HCT116 (cell line): ENCODE data around the gene H3-3A. TPM values are rescaled to one million over a fixed set of nuclear protein-coding genes. Genes with fewer than 3 reads are reported as not detected.
A peak's percentile ranks its signal among the peaks of the same experiment; 100 is the strongest.

ENCODE experiments used
- ATAC-seq: fragments of 200-7000 bp; cut with Tn5 transposase; 2 replicates; pipeline ENCODE4 v1.9.1; 2020; ENCODE audit warnings: mild to moderate bottlenecking, moderate library complexity
- BruUV-seq: library from RNA; stranded (reverse); fragments of 400-500 nt; replicated peaks from 2 replicates; lab custom pipeline; 2021; lab: Mats Ljungman, UMichigan
- CTCF ChIA-PET: fragments of 300-600 bp; sonication (Branson Sonifier 250); formaldehyde crosslinking; loops from one replicate; lab custom pipeline; 2021; ENCODE audit warnings: antibody characterized with exemption; lab: Charles Lee
- POLR2A ChIA-PET: fragments of 300-600, 350-600 bp; sonication (Branson Sonifier 250); formaldehyde crosslinking; loops from one replicate; lab custom pipeline; 2021; ENCODE audit warnings: antibody characterized with exemption; lab: Charles Lee
- RAD21 ChIA-PET, 2 experiments: fragments of 300-600 bp; sonication (Branson Sonifier 250); formaldehyde crosslinking; loops; one replicate each; lab custom pipeline; 2023; ENCODE audit warnings: low total read pairs in 2 of 2; ENCODE audit not compliant: uncharacterized antibody in 2 of 2, unreplicated experiment in 2 of 2, low non-redundant PET in 1 of 2; lab: Charles Lee
- DNase-seq: peaks from one replicate; pipeline ENCODE4 v3.0.0-alpha.2; 2010; ENCODE audit warnings: low read depth, low spot score
- H2AFZ ChIP-seq: fragments of 200-600 bp; shearing (Covaris generic), sonication (generic); 2 replicates; pipeline ENCODE4 v1.6.1; 2017; ENCODE audit warnings: low read depth, mixed run types, mixed read lengths, antibody characterized with exemption, low read length; ENCODE audit not compliant: poor library complexity, severe bottlenecking
- H3K27ac ChIP-seq: 2 replicates; pipeline ENCODE4 v1.5.1; 2012; ENCODE audit warnings: low read depth, low read length
- H3K27me3 ChIP-seq: fragments of 200-600 bp; sonication (generic); 2 replicates; pipeline ENCODE4 v1.6.1; 2016; ENCODE audit warnings: mixed run types, low read length, mixed read lengths; ENCODE audit not compliant: insufficient read depth
- H3K36me3 ChIP-seq, 2 experiments: fragments of 200-500 bp in 1 of 2; fragments of 200-600 bp in 1 of 2; sonication (Bioruptor generic) in 1 of 2; sonication (generic) in 1 of 2; 2 replicates each; pipeline versions ENCODE4 v1.5.1 to v1.6.1; 2014 to 2016; ENCODE audit warnings: low read length in 2 of 2, inconsistent platforms in 1 of 2, mixed read lengths in 1 of 2, mixed run types in 1 of 2; ENCODE audit not compliant: insufficient read depth in 2 of 2, control insufficient read depth in 1 of 2
- H3K4me1 ChIP-seq, 2 experiments: fragments of 200-600 bp in 1 of 2; sonication (generic) in 1 of 2; 2 replicates each; pipeline versions ENCODE4 v1.5.1 to v1.6.1; 2012 to 2017; ENCODE audit warnings: low read length in 2 of 2, inconsistent platforms in 1 of 2, mild to moderate bottlenecking in 1 of 2, mixed read lengths in 1 of 2, mixed run types in 1 of 2, moderate library complexity in 1 of 2; ENCODE audit not compliant: insufficient read depth in 2 of 2, control insufficient read depth in 1 of 2
- H3K4me2 ChIP-seq: fragments of 200-600 bp; sonication (generic); 2 replicates; pipeline ENCODE4 v1.6.1; 2017; ENCODE audit warnings: mixed run types, low read length, mixed read lengths
- H3K4me3 ChIP-seq, 2 experiments: fragments of 200-600 bp in 1 of 2; sonication (generic) in 1 of 2; replicated peaks in 1 of 2; 2 replicates each; pipeline ENCODE4 v1.5.1; 2011 to 2016; ENCODE audit warnings: low read length in 2 of 2, control low read depth in 1 of 2, low read depth in 1 of 2, mild to moderate bottlenecking in 1 of 2, mixed read lengths in 1 of 2, mixed run types in 1 of 2
- H3K79me2 ChIP-seq: fragments of 200-600 bp; sonication (generic); 2 replicates; pipeline ENCODE4 v1.6.1; 2017; ENCODE audit warnings: mild to moderate bottlenecking, mixed run types, low read length, moderate library complexity, mixed read lengths; ENCODE audit not compliant: insufficient read depth
- H3K9ac ChIP-seq: fragments of 200-600 bp; sonication (generic); 2 replicates; pipeline ENCODE4 v1.6.1; 2016; ENCODE audit warnings: low read length, mixed read lengths
- H3K9me2 ChIP-seq: fragments of 200-600 bp; sonication (generic), shearing (Covaris generic); 2 replicates; pipeline ENCODE4 v1.6.1; 2017; ENCODE audit warnings: mixed run types, mild to moderate bottlenecking, moderate library complexity; ENCODE audit not compliant: insufficient read depth
- H3K9me3 ChIP-seq, 2 experiments: fragments of 200-500 bp in 1 of 2; fragments of 200-600 bp in 1 of 2; sonication (Bioruptor generic) in 1 of 2; sonication (generic) in 1 of 2; 2 replicates each; pipeline ENCODE4 v1.6.1; 2014 to 2017; ENCODE audit warnings: low read length in 2 of 2, mixed read lengths in 2 of 2, inconsistent platforms in 1 of 2, low read depth in 1 of 2, mild to moderate bottlenecking in 1 of 2, mixed run types in 1 of 2, moderate library complexity in 1 of 2; ENCODE audit not compliant: control insufficient read depth in 1 of 2, insufficient read depth in 1 of 2
- H4K20me1 ChIP-seq: fragments of 200-600 bp; sonication (generic), shearing (Covaris generic); 2 replicates; pipeline ENCODE4 v1.6.1; 2017; ENCODE audit warnings: mixed run types, mild to moderate bottlenecking, moderate library complexity; ENCODE audit not compliant: insufficient read depth
- CBX3 ChIP-seq: IDR thresholded peaks from 2 replicates; pipeline ENCODE4 v1.6.1; 2012; ENCODE audit warnings: low read depth
- CEBPB ChIP-seq: IDR thresholded peaks from 2 replicates; pipeline ENCODE4 v1.6.1; 2012; ENCODE audit warnings: low read depth
- ELF1 ChIP-seq: IDR thresholded peaks from 2 replicates; pipeline ENCODE4 v1.6.1; 2012; ENCODE audit warnings: low read depth, borderline replicate concordance
- EZH2 ChIP-seq: fragments of 200-600 bp; sonication (generic); IDR thresholded peaks from 2 replicates; pipeline ENCODE4 v1.6.1; 2017; ENCODE audit warnings: antibody characterized with exemption, mixed run types
- FOSL1 ChIP-seq: IDR thresholded peaks from 2 replicates; pipeline ENCODE4 v1.6.1; 2012; ENCODE audit warnings: low read depth
- JUND ChIP-seq: IDR thresholded peaks from 2 replicates; pipeline ENCODE4 v1.6.1; 2012
- POLR2AphosphoS5 ChIP-seq: IDR thresholded peaks from 2 replicates; pipeline ENCODE4 v1.6.1; 2011; ENCODE audit warnings: mild to moderate bottlenecking, low read depth, low read length, moderate library complexity
- SIN3A ChIP-seq: IDR thresholded peaks from 2 replicates; pipeline ENCODE4 v1.6.1; 2012; ENCODE audit warnings: low read depth
- ZFX ChIP-seq: fragments of 450-650 bp; IDR thresholded peaks from 2 replicates; pipeline ENCODE4 v1.6.1; 2017
- intact Hi-C: fragments of 100-400 bp; cut with micrococcal nuclease; formaldehyde crosslinking; loops from 2 replicates; pipeline ENCODE4 v1.10.0; 2022
- total RNA-seq: library from RNA; stranded (reverse); gene quantifications from one replicate; pipeline ENCODE4 v1.2.1, GENCODE V29; 2021; ENCODE audit not compliant: unreplicated experiment
- TF ChIP-seq, protein P1 (sequence below): IDR thresholded peaks from 2 replicates; pipeline ENCODE4 v1.6.1; 2012
- TF ChIP-seq, protein P2 (sequence below): IDR thresholded peaks from 2 replicates; pipeline ENCODE4 v1.6.1; 2011; ENCODE audit warnings: mild to moderate bottlenecking, low read length, moderate library complexity; ENCODE audit not compliant: insufficient replicate concordance; ENCODE audit errors: extremely low read depth
- TF ChIP-seq, protein P3 (sequence below): IDR thresholded peaks from 2 replicates; pipeline ENCODE4 v1.6.1; 2012; ENCODE audit warnings: low read depth
- TF ChIP-seq, protein P4 (sequence below), 3 experiments: fragments of 200-600 bp in 1 of 3; sonication (generic) in 1 of 3; IDR thresholded peaks in 2 of 3; conservative IDR thresholded peaks in 1 of 3; 2 replicates each; pipeline ENCODE4 v1.5.1; 2012 to 2017; ENCODE audit warnings: low read depth in 2 of 3, low read length in 2 of 3, antibody characterized with exemption in 1 of 3, borderline replicate concordance in 1 of 3, control low read depth in 1 of 3, mild to moderate bottlenecking in 1 of 3, mixed read lengths in 1 of 3, mixed run types in 1 of 3, moderate library complexity in 1 of 3; ENCODE audit not compliant: insufficient read depth in 1 of 3

Gene H3-3A
- total RNA-seq, 1 experiment from 2014 or later: 386 TPM

DNA sequence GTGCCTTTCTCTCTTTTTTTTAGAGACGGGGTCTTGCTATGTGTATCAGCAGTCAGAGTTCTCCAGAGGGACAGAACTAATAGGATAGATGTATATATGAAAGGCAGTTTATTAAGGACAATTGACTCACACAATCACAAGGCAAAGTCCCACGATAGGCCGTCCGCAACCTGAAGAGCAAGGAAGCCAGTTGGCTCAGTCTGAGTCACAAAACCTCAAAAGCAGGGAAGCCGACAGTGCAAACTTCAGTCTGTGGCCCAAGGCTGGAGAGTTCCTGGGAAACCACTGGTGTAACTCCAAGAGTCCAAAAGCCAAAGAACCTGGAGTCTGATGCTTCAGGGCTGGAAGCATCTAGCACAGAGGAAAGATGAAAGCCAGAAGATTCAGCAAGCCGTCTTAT is 16.3 kb upstream of the H3-3A start:
- peaks cover 0 to 12% of the 10 kb centered on the region in 2 experiments; a peak in 2 of 4 replicates for H3K4me1 ChIP-seq
- CTCF ChIA-PET: no interaction called here
- no peaks in the 10 kb centered on the region for H3K36me3 ChIP-seq
- peaks cover 0 to 6% of the 10 kb centered on the region in 2 experiments; a peak in 1 of 4 replicates for H3K9me3 ChIP-seq
- intact Hi-C loops: no loop called here
- DNase-seq (no peak), ATAC-seq (peak; percentile 73)
- H3K4me2 ChIP-seq: peak overlapping the region; percentile 42
- no peaks in the 10 kb centered on the region for H3K27me3 ChIP-seq
- H3K9ac ChIP-seq: no peak overlapping the region
- H3K79me2 ChIP-seq: no peaks in the 10 kb centered on the region
- no peaks in the 10 kb centered on the region for H3K9me2 ChIP-seq
- RAD21 ChIA-PET: no interaction called here
- peak overlapping the region; percentile 40 for H2AFZ ChIP-seq
- no peak overlapping the region for H3K4me3 ChIP-seq
- BruUV-seq: no TSS peak
- H4K20me1 ChIP-seq: no peaks in the 10 kb centered on the region
- POLR2A ChIA-PET: no interaction called here
- TF ChIP-seq FOSL1: peak; percentile 27
- TF ChIP-seq, protein P1, sequence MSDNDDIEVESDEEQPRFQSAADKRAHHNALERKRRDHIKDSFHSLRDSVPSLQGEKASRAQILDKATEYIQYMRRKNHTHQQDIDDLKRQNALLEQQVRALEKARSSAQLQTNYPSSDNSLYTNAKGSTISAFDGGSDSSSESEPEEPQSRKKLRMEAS: no peak
- no peak for TF ChIP-seq JUND
- no peak for TF ChIP-seq EZH2
- no peak for TF ChIP-seq CEBPB
- no peak for TF ChIP-seq POLR2AphosphoS5
- no peak overlapping the region for H3K27ac ChIP-seq

DNA sequence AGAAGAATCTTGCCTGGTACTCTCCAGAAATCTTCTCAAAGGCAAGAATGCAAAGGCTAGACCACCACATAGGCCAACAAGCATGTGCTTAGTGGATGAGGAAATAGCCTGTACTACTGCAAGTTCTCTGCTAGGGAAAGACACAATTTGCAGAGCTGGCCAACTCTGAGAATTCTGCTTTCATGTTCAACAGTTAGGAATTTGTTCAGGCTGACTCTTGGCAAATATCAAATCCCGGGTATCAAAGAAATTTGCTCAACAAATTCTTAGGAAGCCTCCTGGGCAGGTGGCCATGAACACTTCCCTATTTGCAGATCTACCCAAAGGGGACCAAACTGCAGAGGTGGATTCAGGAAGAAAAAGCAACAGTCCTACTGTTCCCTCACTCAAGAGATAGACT is 15.0 kb upstream of the H3-3A start:
- H4K20me1 ChIP-seq: no peaks in the 10 kb centered on the region
- no peaks in the 10 kb centered on the region for H3K27me3 ChIP-seq
- no peak overlapping the region for H3K4me2 ChIP-seq
- peaks cover 0 to 6% of the 10 kb centered on the region in 2 experiments; a peak in 1 of 4 replicates for H3K9me3 ChIP-seq
- CTCF ChIA-PET: no interaction called here
- no peaks in the 10 kb centered on the region for H3K9me2 ChIP-seq
- H3K27ac ChIP-seq: no peak overlapping the region
- DNase-seq (no peak), ATAC-seq (no peak)
- no peaks in the 10 kb centered on the region for H3K79me2 ChIP-seq
- H3K4me1 ChIP-seq: peaks cover 0 to 12% of the 10 kb centered on the region in 2 experiments; a peak in 2 of 4 replicates
- intact Hi-C loops: no loop called here
- H3K9ac ChIP-seq: no peak overlapping the region
- no peak overlapping the region for H2AFZ ChIP-seq
- no TSS peak for BruUV-seq
- no peak overlapping the region for H3K4me3 ChIP-seq
- POLR2A ChIA-PET: no interaction called here
- no peaks in the 10 kb centered on the region for H3K36me3 ChIP-seq
- RAD21 ChIA-PET: no interaction called here
- TF ChIP-seq ZFX (no peak), ELF1 (no peak), CBX3 (no peak), SIN3A (no peak)
- TF ChIP-seq, protein P1: no peak
- TF ChIP-seq, protein P2, sequence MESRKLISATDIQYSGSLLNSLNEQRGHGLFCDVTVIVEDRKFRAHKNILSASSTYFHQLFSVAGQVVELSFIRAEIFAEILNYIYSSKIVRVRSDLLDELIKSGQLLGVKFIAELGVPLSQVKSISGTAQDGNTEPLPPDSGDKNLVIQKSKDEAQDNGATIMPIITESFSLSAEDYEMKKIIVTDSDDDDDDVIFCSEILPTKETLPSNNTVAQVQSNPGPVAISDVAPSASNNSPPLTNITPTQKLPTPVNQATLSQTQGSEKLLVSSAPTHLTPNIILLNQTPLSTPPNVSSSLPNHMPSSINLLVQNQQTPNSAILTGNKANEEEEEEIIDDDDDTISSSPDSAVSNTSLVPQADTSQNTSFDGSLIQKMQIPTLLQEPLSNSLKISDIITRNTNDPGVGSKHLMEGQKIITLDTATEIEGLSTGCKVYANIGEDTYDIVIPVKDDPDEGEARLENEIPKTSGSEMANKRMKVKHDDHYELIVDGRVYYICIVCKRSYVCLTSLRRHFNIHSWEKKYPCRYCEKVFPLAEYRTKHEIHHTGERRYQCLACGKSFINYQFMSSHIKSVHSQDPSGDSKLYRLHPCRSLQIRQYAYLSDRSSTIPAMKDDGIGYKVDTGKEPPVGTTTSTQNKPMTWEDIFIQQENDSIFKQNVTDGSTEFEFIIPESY: no peak
- TF ChIP-seq, protein P3, sequence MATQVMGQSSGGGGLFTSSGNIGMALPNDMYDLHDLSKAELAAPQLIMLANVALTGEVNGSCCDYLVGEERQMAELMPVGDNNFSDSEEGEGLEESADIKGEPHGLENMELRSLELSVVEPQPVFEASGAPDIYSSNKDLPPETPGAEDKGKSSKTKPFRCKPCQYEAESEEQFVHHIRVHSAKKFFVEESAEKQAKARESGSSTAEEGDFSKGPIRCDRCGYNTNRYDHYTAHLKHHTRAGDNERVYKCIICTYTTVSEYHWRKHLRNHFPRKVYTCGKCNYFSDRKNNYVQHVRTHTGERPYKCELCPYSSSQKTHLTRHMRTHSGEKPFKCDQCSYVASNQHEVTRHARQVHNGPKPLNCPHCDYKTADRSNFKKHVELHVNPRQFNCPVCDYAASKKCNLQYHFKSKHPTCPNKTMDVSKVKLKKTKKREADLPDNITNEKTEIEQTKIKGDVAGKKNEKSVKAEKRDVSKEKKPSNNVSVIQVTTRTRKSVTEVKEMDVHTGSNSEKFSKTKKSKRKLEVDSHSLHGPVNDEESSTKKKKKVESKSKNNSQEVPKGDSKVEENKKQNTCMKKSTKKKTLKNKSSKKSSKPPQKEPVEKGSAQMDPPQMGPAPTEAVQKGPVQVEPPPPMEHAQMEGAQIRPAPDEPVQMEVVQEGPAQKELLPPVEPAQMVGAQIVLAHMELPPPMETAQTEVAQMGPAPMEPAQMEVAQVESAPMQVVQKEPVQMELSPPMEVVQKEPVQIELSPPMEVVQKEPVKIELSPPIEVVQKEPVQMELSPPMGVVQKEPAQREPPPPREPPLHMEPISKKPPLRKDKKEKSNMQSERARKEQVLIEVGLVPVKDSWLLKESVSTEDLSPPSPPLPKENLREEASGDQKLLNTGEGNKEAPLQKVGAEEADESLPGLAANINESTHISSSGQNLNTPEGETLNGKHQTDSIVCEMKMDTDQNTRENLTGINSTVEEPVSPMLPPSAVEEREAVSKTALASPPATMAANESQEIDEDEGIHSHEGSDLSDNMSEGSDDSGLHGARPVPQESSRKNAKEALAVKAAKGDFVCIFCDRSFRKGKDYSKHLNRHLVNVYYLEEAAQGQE: no peak
- TF ChIP-seq, protein P4, sequence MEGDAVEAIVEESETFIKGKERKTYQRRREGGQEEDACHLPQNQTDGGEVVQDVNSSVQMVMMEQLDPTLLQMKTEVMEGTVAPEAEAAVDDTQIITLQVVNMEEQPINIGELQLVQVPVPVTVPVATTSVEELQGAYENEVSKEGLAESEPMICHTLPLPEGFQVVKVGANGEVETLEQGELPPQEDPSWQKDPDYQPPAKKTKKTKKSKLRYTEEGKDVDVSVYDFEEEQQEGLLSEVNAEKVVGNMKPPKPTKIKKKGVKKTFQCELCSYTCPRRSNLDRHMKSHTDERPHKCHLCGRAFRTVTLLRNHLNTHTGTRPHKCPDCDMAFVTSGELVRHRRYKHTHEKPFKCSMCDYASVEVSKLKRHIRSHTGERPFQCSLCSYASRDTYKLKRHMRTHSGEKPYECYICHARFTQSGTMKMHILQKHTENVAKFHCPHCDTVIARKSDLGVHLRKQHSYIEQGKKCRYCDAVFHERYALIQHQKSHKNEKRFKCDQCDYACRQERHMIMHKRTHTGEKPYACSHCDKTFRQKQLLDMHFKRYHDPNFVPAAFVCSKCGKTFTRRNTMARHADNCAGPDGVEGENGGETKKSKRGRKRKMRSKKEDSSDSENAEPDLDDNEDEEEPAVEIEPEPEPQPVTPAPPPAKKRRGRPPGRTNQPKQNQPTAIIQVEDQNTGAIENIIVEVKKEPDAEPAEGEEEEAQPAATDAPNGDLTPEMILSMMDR (IDR thresholded peaks at IDR 0.05 in 2 of 3, conservative IDR thresholded peaks at IDR 0.05 in 1 of 3; ENCODE audit: borderline replicate concordance in 1 of 3, insufficient read depth in 1 of 3, low read depth in 2 of 3, low read length in 2 of 3): no peak
